GM12872 (cell line): Measurements from ENCODE around the gene RERE.

Experiments used
- TF ChIP-seq, protein P1 (sequence below): IDR thresholded peaks from 3 replicates; pipeline ENCODE4 v1.5.1; 2011; ENCODE audit warnings: low read depth, mild to moderate bottlenecking, low read length, moderate library complexity; ENCODE audit not compliant: insufficient read depth

The RERE gene

GRCh38 chr1:8435569-8436071 lies 381.8 kb downstream of the RERE start:
- TF ChIP-seq, protein P1, sequence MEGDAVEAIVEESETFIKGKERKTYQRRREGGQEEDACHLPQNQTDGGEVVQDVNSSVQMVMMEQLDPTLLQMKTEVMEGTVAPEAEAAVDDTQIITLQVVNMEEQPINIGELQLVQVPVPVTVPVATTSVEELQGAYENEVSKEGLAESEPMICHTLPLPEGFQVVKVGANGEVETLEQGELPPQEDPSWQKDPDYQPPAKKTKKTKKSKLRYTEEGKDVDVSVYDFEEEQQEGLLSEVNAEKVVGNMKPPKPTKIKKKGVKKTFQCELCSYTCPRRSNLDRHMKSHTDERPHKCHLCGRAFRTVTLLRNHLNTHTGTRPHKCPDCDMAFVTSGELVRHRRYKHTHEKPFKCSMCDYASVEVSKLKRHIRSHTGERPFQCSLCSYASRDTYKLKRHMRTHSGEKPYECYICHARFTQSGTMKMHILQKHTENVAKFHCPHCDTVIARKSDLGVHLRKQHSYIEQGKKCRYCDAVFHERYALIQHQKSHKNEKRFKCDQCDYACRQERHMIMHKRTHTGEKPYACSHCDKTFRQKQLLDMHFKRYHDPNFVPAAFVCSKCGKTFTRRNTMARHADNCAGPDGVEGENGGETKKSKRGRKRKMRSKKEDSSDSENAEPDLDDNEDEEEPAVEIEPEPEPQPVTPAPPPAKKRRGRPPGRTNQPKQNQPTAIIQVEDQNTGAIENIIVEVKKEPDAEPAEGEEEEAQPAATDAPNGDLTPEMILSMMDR: no peak

- TF ChIP-seq, protein P1: no peak
Measured at GRCh38 chr1:8434101-8434500, 383.3 kb downstream of the RERE start.

DNA sequence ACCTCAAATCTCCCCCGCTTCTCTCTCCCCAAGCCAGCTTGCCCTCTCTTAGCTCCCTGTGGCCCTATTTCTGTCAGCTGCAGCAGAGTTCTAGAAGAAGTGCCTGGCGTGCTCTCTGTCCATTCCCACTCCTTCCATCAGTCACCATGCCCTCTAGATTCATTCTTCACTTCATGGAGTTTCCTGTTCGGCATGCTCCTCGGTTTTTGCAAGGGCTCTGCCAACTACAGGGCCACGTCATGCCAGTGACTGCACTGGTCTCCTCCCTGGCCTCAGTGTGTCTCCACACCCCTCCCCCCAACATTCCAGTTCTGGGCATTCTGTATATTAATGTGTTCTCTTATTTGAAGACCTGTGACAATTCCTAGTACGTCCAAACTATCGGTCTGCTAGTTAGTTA lies 385.7 kb downstream of the RERE start:
- TF ChIP-seq, protein P1: no peak

GRCh38 chr1:8431019-8431418 lies 386.4 kb downstream of the RERE start:
- TF ChIP-seq, protein P1: peak; percentile 46

DNA sequence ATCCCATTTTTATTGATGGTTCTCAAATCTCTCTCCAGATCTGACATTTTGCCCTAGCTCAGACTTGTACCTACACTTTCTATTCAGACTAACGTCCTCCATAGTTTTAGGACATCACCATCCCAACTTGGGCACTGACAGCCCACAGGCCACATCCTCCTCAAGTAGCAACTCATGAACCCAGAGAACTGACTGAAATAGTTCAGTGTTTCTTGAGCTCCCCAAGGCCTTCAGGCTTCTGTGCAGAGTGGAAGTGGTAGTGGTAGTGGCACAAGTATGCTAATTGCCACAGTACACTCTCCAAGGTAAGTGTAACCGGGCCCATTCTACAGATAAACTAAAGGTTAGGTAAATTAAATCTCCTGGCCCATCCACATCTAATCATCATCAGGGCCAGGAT lies 387.0 kb downstream of the RERE start:
- TF ChIP-seq, protein P1: no peak

- TF ChIP-seq, protein P1: no peak
Measured at GRCh38 chr1:8429549-8430110, 387.8 kb downstream of the RERE start.

DNA sequence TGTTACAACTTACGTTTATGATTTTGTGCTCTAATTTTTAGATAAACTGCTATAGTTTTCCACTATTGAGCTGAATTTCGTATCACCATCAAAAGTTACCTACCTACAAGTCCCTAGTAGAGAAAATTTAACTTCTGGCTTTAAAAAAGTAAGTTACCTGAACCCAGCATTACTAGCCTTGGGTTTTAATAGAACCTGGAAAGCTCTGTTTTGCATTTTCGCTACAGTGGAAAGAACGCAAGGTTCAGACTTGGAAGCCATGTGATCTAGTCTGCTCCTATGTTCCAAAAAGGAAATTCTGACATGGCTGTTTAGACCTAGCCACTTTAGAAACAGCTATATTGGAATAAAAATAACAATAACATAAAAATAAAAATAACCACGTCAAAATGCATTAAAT lies 389.0 kb downstream of the RERE start:
- TF ChIP-seq, protein P1: no peak
